Mesenchymal stem cell (in vitro differentiated cells and primary cell): ENCODE data around the gene ARHGAP42.

Source experiments
- DNase-seq: peaks from one replicate; pipeline ENCODE4 v3.0.0-alpha.2; 2013
- H2AFZ ChIP-seq: one replicate; pipeline ENCODE4 v1.6.1; 2013; ENCODE audit warnings: low read depth, mild to moderate bottlenecking, control low read depth, inconsistent platforms, low read length, moderate library complexity
- H2AK5ac ChIP-seq: 2 replicates; pipeline ENCODE4 v1.6.1; 2013; ENCODE audit warnings: low read length, moderate library complexity, mild to moderate bottlenecking, inconsistent platforms; ENCODE audit not compliant: severe bottlenecking
- H2BK120ac ChIP-seq: one replicate; pipeline ENCODE4 v1.6.1; 2013; ENCODE audit warnings: low read depth, mild to moderate bottlenecking, inconsistent platforms, low read length, moderate library complexity
- H2BK12ac ChIP-seq, 2 experiments: one replicate each; pipeline ENCODE4 v1.6.1; 2013; ENCODE audit warnings: inconsistent platforms in 2 of 2, low read length in 2 of 2, mild to moderate bottlenecking in 2 of 2, moderate library complexity in 2 of 2, control low read depth in 1 of 2
- H2BK15ac ChIP-seq: one replicate; pipeline ENCODE4 v1.6.1; 2013; ENCODE audit warnings: mild to moderate bottlenecking, low read depth, inconsistent platforms; ENCODE audit not compliant: poor library complexity, severe bottlenecking
- H2BK5ac ChIP-seq: 2 replicates; pipeline ENCODE4 v1.6.1; 2013; ENCODE audit warnings: low read depth, mild to moderate bottlenecking, low read length, control low read depth, inconsistent platforms; ENCODE audit not compliant: poor library complexity, severe bottlenecking
- H3K14ac ChIP-seq, 2 experiments: one replicate each; pipeline ENCODE4 v1.6.1; 2013; ENCODE audit warnings: inconsistent platforms in 2 of 2, low read length in 2 of 2, control low read depth in 1 of 2, mild to moderate bottlenecking in 1 of 2, moderate library complexity in 1 of 2
- H3K18ac ChIP-seq, 2 experiments: one replicate each; pipeline ENCODE4 v1.6.1; 2013; ENCODE audit warnings: inconsistent platforms in 2 of 2, low read length in 2 of 2, control low read depth in 1 of 2, low read depth in 1 of 2, mild to moderate bottlenecking in 1 of 2
- H3K23ac ChIP-seq, 2 experiments: one replicate each; pipeline ENCODE4 v1.6.1; 2013; ENCODE audit warnings: inconsistent platforms in 2 of 2, low read length in 2 of 2, mild to moderate bottlenecking in 2 of 2, moderate library complexity in 2 of 2, control low read depth in 1 of 2
- H3K27ac ChIP-seq: 2 replicates; pipeline ENCODE4 v1.5.1; 2013; ENCODE audit warnings: mild to moderate bottlenecking, moderate library complexity, low read length, control low read depth, inconsistent platforms; ENCODE audit not compliant: poor library complexity, severe bottlenecking
- H3K27me3 ChIP-seq, 2 experiments: 2 replicates each; pipeline versions ENCODE4 v1.6.1 to v1.7.0; 2013; ENCODE audit warnings: low read length in 2 of 2, mild to moderate bottlenecking in 2 of 2, moderate library complexity in 2 of 2, control low read depth in 1 of 2, inconsistent platforms in 1 of 2; ENCODE audit not compliant: control insufficient read depth in 1 of 2, insufficient read depth in 1 of 2
- H3K36me3 ChIP-seq, 2 experiments: 2 replicates each; pipeline versions ENCODE4 v1.6.1 to v1.7.0; 2013; ENCODE audit warnings: low read length in 2 of 2, control low read depth in 1 of 2, inconsistent platforms in 1 of 2, low read depth in 1 of 2, mild to moderate bottlenecking in 1 of 2; ENCODE audit not compliant: insufficient read depth in 2 of 2, control insufficient read depth in 1 of 2
- H3K4ac ChIP-seq, 2 experiments: one replicate each; pipeline ENCODE4 v1.6.1; 2013; ENCODE audit warnings: inconsistent platforms in 2 of 2, low read length in 2 of 2, mild to moderate bottlenecking in 2 of 2, moderate library complexity in 2 of 2, control low read depth in 1 of 2, low read depth in 1 of 2
- H3K4me1 ChIP-seq: 2 replicates; pipeline ENCODE4 v1.6.1; 2013; ENCODE audit warnings: low read depth, low read length, control low read depth; ENCODE audit not compliant: control insufficient read depth, insufficient read depth
- H3K4me2 ChIP-seq: 2 replicates; pipeline ENCODE4 v1.6.1; 2013; ENCODE audit warnings: low read length, mild to moderate bottlenecking, inconsistent platforms; ENCODE audit not compliant: poor library complexity, severe bottlenecking
- H3K4me3 ChIP-seq, 2 experiments: 2 replicates each; pipeline versions ENCODE4 v1.5.1 to v1.7.0; 2013; ENCODE audit warnings: low read length in 2 of 2, mild to moderate bottlenecking in 2 of 2, control low read depth in 1 of 2, low read depth in 1 of 2; ENCODE audit not compliant: insufficient read depth in 1 of 2
- H3K79me1 ChIP-seq: replicated peaks from 2 replicates; pipeline ENCODE4 v1.6.1; 2013; ENCODE audit warnings: mild to moderate bottlenecking, control low read depth, low read length, inconsistent platforms; ENCODE audit not compliant: poor library complexity, severe bottlenecking
- H3K9ac ChIP-seq: 2 replicates; pipeline ENCODE4 v1.7.0; 2013; ENCODE audit warnings: mild to moderate bottlenecking, low read length, moderate library complexity
- H3K9me3 ChIP-seq: 2 replicates; pipeline ENCODE4 v1.7.0; 2013; ENCODE audit warnings: mild to moderate bottlenecking, low read length; ENCODE audit not compliant: control insufficient read depth
- H4K8ac ChIP-seq: one replicate; pipeline ENCODE4 v1.6.1; 2013; ENCODE audit warnings: inconsistent platforms, mild to moderate bottlenecking, low read length, moderate library complexity
- H4K91ac ChIP-seq: one replicate; pipeline ENCODE4 v1.6.1; 2013; ENCODE audit warnings: mild to moderate bottlenecking, low read length, inconsistent platforms
- WGBS: methylation state at CpG from one replicate; pipeline ENCODE4 v1.1.7; 2013; ENCODE audit warnings: mixed read lengths; 5-methylcytosine and 5-hydroxymethylcytosine counted together

Gene ARHGAP42

DNA sequence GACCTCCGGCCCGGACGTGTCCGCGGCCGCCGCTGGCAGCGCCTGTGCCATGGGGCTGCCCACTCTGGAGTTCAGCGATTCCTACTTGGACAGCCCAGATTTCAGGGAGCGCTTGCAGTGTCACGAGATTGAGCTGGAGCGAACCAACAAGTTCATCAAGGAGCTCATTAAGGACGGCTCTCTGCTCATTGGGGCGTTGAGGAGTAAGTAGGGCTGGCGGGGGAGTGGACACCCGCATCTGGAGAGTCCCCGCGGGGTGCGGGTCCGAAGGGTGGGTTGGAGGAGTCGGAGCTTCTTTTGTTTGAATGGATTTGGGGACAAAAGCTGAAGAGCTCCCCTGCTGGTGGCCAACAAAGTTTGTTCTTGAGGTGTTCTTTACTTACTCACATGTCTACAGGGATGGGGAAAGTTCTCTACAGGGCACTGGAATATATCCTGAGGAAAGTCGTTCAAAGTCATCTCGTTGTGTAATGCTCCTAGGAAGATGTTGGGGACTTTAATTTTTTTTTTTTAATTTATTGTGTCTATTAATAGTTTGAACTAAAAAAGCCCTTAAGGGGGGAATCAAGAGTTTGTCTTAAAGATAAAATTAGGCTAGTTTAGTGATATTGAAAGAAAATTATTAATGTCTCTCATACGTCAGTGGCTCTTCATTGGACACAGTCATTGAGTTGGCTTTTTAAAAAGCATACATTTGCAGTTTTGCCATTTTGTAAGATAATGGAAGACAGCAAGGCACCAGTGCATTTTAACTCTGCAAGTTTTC lies 725 bp downstream of the ARHGAP42 start:
- Histone ChIP-seq H2BK15ac (peak overlapping the region; percentile 89), H3K14ac (peak overlapping the region in 1 of 2 experiments; percentile 73), H3K4me3 (peak overlapping the region; percentile 88 to 90), H3K27me3 (no peaks in the 10 kb centered on the region), H2AK5ac (no peak overlapping the region), H3K23ac (peak overlapping the region in 1 of 2 experiments; percentile 83), H2BK120ac (peak overlapping the region; percentile 67), H2BK5ac (peak overlapping the region; percentile 89), H3K4ac (peak overlapping the region in 1 of 2 experiments; percentile 40), H4K91ac (peak overlapping the region; percentile 82), H2AFZ (peak overlapping the region; percentile 89), H3K27ac (peak overlapping the region; percentile 80), H3K4me1 (peaks cover 4% of the 10 kb centered on the region), H3K36me3 (no peaks in the 10 kb centered on the region), H3K4me2 (peak overlapping the region; percentile 88), H2BK12ac (peak overlapping the region in 1 of 2 experiments; percentile 90), H3K79me1 (peaks cover 4% of the 10 kb centered on the region), H4K8ac (peak overlapping the region; percentile 84), H3K18ac (peak overlapping the region; percentile 94 to 95), H3K9me3 (no peaks in the 10 kb centered on the region), H3K9ac (peak overlapping the region; percentile 92)
- WGBS = 1% methylated on average over 24 of the region's 24 CpGs
- peak; percentile 90 for DNase-seq

DNA sequence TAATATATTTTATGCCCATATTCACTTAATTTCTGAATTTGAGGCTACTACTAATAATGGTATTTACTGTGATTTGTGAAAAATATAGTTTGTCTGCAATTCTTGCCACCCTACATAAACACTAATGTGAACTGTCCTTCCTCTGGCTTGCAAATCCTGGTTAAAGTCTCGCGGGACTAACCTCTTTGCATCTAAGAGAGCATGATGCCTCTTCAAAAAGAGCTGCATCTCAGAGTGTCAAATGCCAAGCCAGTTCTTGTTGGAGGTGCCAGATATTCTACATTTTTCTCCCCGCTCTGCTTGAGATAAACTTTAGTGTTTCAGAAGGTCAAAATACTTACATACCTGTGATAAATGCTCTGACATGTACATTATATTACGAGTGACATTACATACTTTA lies 2.1 kb downstream of the ARHGAP42 start:
- Histone ChIP-seq H3K27ac (no peak overlapping the region), H2AK5ac (no peak overlapping the region), H3K4me2 (peak overlapping the region; percentile 86), H3K14ac (no peak overlapping the region), H2AFZ (no peak overlapping the region), H3K4me3 (peak overlapping the region in 1 of 2 experiments; percentile 88), H3K79me1 (peaks cover 4% of the 10 kb centered on the region), H2BK12ac (no peak overlapping the region), H3K27me3 (no peaks in the 10 kb centered on the region), H3K18ac (no peak overlapping the region), H3K4me1 (peaks cover 4% of the 10 kb centered on the region), H2BK120ac (no peak overlapping the region), H4K8ac (no peak overlapping the region), H2BK5ac (no peak overlapping the region), H3K9me3 (no peaks in the 10 kb centered on the region), H3K36me3 (no peaks in the 10 kb centered on the region), H3K9ac (peak overlapping the region; percentile 92), H2BK15ac (no peak overlapping the region), H3K23ac (no peak overlapping the region), H4K91ac (no peak overlapping the region), H3K4ac (no peak overlapping the region)
- WGBS = 74% methylated on average over 2 of the region's 4 CpGs
- no peak for DNase-seq

DNA sequence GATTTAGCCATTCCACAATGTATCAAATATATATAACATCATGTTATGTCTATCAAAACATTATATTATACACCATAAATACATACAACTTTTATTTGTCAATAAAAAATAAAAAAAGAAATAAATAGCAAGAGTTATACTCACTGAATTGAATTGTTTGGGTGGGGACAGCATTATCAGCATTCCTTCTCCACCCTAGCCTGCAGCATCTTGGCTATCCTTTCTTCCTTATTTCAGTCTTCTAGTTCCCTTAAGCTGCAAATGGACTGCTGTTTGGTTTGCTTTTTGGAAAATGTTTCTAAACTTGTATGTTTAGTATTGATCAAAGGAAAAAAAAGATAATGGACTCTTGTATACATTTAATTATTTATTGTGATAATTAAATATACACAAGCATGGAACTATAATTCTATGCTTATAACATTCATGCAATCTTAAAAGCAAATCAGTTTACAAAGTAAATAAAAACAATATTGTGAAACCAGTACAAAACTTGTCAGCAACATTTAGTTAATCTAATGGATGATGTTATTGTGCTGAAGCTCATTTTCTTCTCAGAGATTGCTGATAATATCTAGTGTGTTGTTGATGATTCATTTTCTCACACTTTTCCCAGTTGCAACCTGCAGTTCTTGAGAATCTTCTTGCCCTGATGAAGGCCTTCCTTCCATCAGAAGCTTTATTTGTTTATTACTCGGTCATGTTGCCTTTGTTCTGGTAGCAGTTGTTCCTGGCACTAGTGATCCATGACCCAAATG lies 5.0 kb downstream of the ARHGAP42 start:
- Histone ChIP-seq H3K36me3 (peaks cover 0 to 3% of the 10 kb centered on the region in 2 experiments), H3K9me3 (no peaks in the 10 kb centered on the region), H2AFZ (no peak overlapping the region), H3K4me1 (peaks cover 6% of the 10 kb centered on the region), H4K8ac (no peak overlapping the region), H3K4me2 (no peak overlapping the region), H2AK5ac (no peak overlapping the region), H2BK15ac (no peak overlapping the region), H4K91ac (no peak overlapping the region), H3K27ac (no peak overlapping the region), H3K9ac (no peak overlapping the region), H2BK120ac (no peak overlapping the region), H3K23ac (no peak overlapping the region), H3K4ac (no peak overlapping the region), H2BK5ac (no peak overlapping the region), H3K27me3 (no peaks in the 10 kb centered on the region), H3K79me1 (peaks cover 9% of the 10 kb centered on the region), H3K4me3 (no peak overlapping the region), H3K14ac (no peak overlapping the region), H3K18ac (no peak overlapping the region), H2BK12ac (no peak overlapping the region)
- DNase-seq = no peak
- 66% methylated on average over 1 of the region's 1 CpG for WGBS

DNA sequence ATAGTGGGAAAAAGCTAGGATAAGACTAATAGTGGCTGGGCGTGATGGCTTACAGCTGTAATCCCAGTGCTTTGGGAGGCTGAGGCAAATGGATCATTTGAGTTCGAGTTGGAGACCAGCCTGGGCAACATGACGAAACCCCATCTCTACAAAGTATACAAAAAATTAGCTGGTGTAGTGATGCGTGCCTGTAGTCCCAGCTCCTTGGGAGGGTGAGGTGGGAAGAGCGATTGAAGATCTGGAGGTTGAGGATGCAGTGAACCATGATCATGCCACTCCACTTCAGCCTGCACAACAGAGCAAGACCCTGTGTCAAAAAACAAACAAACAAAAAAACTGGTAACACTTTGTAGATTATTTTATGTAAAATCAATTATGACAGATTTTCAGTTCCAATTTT lies 8.8 kb downstream of the ARHGAP42 start:
- Histone ChIP-seq H3K79me1 (peaks cover 18% of the 10 kb centered on the region), H2BK120ac (no peak overlapping the region), H3K23ac (no peak overlapping the region), H2AK5ac (no peak overlapping the region), H2BK15ac (no peak overlapping the region), H3K4me1 (peaks cover 3% of the 10 kb centered on the region), H3K18ac (no peak overlapping the region), H2BK5ac (no peak overlapping the region), H3K4ac (no peak overlapping the region), H3K4me2 (no peak overlapping the region), H3K27ac (no peak overlapping the region), H4K8ac (no peak overlapping the region), H4K91ac (peak overlapping the region; percentile 61), H3K4me3 (no peak overlapping the region), H3K36me3 (peaks cover 0 to 5% of the 10 kb centered on the region in 2 experiments), H3K9ac (no peak overlapping the region), H2AFZ (no peak overlapping the region), H3K14ac (no peak overlapping the region), H3K9me3 (no peaks in the 10 kb centered on the region), H3K27me3 (no peaks in the 10 kb centered on the region), H2BK12ac (no peak overlapping the region)
- 100% methylated on average over 1 of the region's 5 CpGs for WGBS
- no peak for DNase-seq
